ENCODE data around the gene OPN1SW. TPM values are rescaled to one million over a fixed set of nuclear protein-coding genes. Genes with fewer than 3 reads are reported as not detected.

The OPN1SW gene
- total and polyA plus RNA-seq, 9 of the 15 experiments (the other 6 are each of a cell fraction or from before 2014, with no cell fraction given) = 0.84 to 1.0 TPM; not detected in 7

- no peak for TF ChIP-seq ZNF518B (CRISPR knock-in tag; IDR thresholded peaks at IDR 0.05)
- no peak for TF ChIP-seq ESRRA (IDR thresholded peaks at IDR 0.05; ENCODE audit: borderline replicate concordance, low read depth)
- TF ChIP-seq ZNF165 (CRISPR knock-in tag; IDR thresholded peaks at IDR 0.05; ENCODE audit: borderline replicate concordance) = no peak
- TF ChIP-seq CBX8 (IDR thresholded peaks at IDR 0.05; ENCODE audit: borderline replicate concordance, extremely low read depth, low read depth, low read length, poor library complexity, severe bottlenecking) = no peak
- TF ChIP-seq ZNF57 (CRISPR knock-in tag; IDR thresholded peaks at IDR 0.05) = no peak
- TF ChIP-seq TSHZ1 (CRISPR knock-in tag; IDR thresholded peaks at IDR 0.05) = no peak
- no peak for TF ChIP-seq CCAR2 (IDR thresholded peaks at IDR 0.05; ENCODE audit: low read depth, low read length)
- no peak for TF ChIP-seq ZNF707 (CRISPR knock-in tag; conservative IDR thresholded peaks at IDR 0.05)
- no peak for TF ChIP-seq RFX7 (CRISPR knock-in tag; IDR thresholded peaks at IDR 0.05)
- TF ChIP-seq ZBED1 (IDR thresholded peaks at IDR 0.05) = no peak
- peak; percentile 57; the same call in 1 of the 2 replicates for TF ChIP-seq ADNP (tag; IDR thresholded peaks at IDR 0.05)
- no peak for TF ChIP-seq ZNF277 (CRISPR knock-in tag; IDR thresholded peaks at IDR 0.05; ENCODE audit: borderline replicate concordance)
- no peak for TF ChIP-seq HES1 (IDR thresholded peaks at IDR 0.05; ENCODE audit: low read depth)
- TF ChIP-seq ZNF133 (CRISPR knock-in tag; IDR thresholded peaks at IDR 0.05) = no peak
- TF ChIP-seq ZNF184 (CRISPR knock-in tag; IDR thresholded peaks at IDR 0.05) = no peak
- no peak for TF ChIP-seq RBM25 (IDR thresholded peaks at IDR 0.05; ENCODE audit: low read depth, low read length, severe bottlenecking)
- no peak for TF ChIP-seq TSC22D4 (tag; IDR thresholded peaks at IDR 0.05)
- TF ChIP-seq MTA2 (IDR thresholded peaks at IDR 0.05; ENCODE audit: low read depth) = peak; percentile 36
- peak; percentile 52 for TF ChIP-seq NFIC (IDR thresholded peaks at IDR 0.05)
Observed at GRCh38 chr7:128777156-128778123, 1.8 kb upstream of the OPN1SW start (continued).

Measured in K562 (cell line).